Amniotic stem cell (primary cell): ENCODE measurements around the gene IQCK.
A peak's percentile ranks its signal among the peaks of the same experiment; 100 is the strongest.

Experiments
- DNase-seq: peaks from one replicate; lab custom pipeline; 2025; lab: John Stamatoyannopoulos, UW

IQCK gene

DNA sequence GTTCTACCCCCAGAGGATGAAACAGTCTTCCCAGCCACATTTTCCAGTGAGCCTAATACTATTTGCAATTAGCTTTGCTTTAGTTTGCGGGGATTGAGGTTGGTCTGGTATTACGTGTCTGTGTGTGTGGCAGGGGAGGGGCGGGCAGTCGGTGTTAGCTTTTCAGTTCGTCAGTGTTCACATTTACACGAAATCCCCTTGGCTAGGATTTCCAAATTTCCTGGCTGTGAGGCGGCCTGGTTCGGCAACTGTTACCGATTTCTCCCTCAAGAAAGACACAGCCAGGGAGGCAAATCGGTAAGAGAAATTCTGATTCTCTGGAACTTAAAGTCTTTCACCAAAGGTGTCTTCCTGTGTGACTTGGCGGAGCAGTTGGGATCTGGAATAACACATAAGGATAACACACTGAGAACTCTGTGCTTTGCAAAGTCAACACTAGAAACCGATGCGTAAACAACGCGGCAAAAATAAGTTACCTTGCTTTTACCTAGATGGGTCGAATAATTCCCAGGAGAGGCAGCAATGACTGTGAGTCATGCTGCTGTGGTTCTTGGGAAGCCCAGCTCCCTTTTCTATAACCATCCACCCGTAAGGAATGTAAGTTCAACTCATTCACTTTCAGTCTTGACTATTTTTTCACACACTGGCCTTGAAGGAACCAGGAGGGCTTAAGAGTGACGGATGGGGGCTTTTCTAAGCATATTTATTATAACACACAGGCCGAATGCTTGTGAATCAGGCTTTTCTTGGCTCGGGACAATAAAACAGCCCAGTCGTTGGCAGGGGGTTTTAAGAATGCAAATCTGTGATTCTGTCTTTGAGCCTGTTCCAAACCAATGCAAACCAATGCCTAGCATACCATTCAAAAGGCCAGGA lies 142.3 kb downstream of the IQCK start:
- DNase-seq = peak; percentile 48

GRCh38 chr16:19861133-19861532 lies 143.1 kb downstream of the IQCK start:
- no peak for DNase-seq

- DNase-seq = no peak
Observed at GRCh38 chr16:19861811-19862327, 143.8 kb downstream of the IQCK start.

GRCh38 chr16:19863990-19864389 lies 145.9 kb downstream of the IQCK start:
- no peak for DNase-seq

DNA sequence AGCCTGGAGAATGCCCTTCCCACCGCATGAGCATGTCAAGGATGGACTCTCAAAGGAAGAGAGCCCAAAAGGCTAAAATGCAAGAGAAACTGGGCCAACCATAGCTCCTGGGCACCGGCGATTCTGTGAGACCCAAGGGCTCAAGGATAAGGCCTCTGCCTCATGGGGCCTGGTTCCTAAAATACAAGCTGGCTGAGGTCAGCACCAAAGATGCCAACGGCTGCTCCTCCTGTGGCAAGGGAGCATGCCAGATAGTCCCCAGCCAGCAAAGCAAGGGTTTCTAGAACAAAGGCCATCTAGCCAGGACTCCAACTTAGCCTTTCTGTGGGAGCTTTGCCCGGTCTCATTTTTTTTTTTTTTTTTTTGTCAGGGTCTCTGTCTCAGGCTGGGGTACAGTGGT lies 146.5 kb downstream of the IQCK start:
- DNase-seq = no peak

DNA sequence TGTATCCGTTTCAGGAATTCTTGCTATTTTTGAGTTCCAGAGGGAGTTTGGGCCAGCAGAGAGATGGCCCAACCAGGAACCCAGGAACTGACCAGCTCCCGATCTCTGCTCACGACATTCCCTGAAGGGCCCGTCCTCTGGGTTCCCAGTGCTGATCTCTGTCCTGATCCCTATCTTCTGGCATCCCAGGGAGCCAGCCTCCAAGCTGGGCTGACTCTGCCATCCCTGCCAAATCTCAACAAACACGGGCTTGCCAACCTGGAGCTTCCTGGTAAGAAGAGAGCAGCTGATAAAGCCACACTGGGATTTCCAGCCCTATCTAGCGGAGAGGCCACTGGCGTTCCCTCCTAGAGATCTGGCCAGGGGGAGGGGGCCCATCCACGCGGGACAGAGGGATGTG lies 150.3 kb downstream of the IQCK start:
- no peak for DNase-seq

DNA sequence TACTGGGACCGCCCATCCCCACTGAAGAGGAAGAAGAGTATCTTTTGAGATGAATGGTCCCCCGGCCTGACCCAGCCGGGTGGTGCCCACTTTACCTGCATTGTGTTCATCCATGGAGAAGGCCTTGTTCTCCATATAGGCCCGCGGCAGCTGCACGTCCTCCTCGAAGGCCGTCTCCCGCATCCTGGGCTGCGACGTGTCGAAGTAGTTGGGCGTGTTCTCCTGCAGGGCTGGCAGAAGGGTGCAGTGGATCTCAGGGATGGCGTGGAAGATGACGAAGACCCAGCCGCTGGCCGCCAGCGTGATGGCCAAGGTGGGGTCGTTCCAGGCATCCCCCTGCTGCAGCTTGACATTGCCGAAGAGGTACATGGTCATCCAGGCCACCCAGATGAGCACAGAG lies 153.7 kb downstream of the IQCK start:
- no peak for DNase-seq

- no peak for DNase-seq
Observed at GRCh38 chr16:19872179-19872863, 154.2 kb downstream of the IQCK start.

DNA sequence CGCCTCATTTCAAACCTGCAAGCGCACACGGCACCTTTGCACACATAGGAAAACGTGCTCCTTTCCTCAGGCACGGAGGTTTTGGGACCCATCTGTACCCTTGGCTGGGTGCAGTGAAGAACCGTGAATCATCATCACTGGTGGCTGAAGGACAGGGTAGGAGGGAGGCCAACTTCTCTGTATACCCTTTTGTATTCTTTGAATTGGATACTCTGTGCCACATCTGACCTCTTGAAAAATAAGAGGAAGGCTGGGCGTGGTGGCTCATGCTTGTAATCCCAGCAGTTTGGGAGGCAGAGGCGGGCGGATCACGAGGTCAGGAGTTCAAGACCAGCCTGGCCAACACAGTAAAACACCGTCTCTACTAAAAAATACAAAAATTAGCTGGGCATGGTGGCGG lies 154.9 kb downstream of the IQCK start:
- no peak for DNase-seq

DNA sequence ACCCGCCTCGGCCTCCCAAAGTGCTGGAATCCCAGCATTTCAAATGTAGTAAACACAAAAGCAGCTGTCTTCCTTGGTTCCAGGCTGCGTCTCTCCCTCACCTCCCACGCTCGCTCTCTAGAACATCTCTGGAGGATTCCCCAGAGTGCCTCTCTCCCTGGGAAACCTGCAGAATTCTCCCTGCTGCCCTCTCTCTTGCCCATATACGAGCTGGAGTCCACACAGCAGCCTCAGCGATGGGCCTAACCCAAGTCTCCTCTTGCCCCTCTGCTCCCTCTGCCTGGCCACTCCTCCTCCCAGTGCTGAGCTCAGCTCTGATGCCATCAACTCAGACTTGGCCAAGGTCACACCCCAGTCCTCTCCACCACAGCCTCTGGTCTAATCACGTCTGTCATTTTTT lies 156.0 kb downstream of the IQCK start:
- no peak for DNase-seq

- DNase-seq = no peak
Observed at GRCh38 chr16:19874851-19875546, 156.9 kb downstream of the IQCK start.

DNA sequence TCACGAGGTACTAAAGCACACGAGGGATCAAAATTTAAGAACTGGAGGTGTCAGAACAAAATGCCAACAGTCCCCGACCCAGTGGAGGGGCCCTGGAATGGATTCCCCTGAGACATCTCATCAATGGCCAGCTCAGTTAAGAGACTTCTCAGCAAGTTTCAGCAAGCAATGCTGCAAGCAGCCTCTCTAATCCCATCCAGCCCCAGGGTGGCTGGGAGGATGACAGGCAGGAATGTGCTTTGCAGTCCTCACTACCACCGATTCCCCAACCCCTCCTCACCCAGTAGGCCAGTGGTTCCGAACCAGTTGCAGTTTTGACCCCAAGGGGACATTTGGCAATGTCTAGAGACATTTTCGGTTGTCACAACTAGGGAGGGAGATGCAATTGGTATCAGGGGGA lies 157.8 kb downstream of the IQCK start:
- DNase-seq = no peak

DNA sequence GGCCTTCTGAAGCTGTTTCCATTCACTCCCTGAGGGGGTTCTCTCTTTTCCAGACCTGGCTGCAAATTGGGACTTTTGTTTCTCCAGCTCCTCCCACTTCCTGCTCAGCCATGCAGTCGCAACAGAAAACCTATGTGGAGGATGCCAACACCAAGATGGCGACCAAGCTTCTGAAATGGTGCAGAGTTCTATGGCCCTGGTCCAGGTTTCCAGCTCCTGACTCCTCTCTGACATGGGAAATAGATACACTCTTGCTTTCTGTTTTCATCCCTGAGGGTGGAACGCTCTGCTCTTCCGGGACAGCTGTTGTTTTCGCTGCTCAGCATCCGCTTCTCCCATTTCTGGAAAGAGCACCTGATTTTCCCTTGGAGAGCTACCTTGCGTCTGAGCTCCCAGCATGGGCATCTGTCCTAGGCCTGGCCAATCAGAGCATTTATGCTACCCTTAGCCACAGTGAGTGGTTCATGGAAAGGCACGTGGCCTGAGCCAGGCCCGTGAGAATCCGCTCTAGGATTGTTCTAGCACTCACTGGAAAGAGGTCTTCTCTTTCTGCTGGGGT lies 158.5 kb downstream of the IQCK start:
- DNase-seq = no peak

GRCh38 chr16:19878757-19879156 lies 160.7 kb downstream of the IQCK start:
- no peak for DNase-seq

DNA sequence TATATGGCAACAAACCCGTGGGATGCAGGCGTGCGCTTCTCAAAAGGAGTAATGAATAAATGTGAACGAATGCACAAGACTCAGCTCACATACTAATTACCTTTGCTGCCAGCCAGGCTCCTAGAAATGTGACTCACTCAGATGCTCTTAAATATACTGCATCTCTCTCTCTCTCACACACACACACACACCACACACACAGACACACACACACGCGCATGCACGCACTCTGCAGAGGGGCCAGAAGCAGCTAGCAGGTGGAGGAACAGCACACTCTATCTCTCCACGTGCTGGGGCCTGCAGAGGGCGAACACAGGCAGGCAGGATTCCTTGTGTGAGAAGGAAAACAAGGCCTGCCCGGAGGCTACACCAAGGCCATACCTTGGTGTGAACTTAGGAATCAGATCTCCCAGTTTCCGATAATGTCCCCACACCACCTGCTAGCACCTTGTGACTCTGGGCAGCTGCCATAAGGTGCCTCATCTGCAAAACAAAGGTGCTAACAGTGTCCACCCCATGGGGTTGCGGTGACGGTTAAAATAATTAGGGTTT lies 161.2 kb downstream of the IQCK start:
- no peak for DNase-seq

DNA sequence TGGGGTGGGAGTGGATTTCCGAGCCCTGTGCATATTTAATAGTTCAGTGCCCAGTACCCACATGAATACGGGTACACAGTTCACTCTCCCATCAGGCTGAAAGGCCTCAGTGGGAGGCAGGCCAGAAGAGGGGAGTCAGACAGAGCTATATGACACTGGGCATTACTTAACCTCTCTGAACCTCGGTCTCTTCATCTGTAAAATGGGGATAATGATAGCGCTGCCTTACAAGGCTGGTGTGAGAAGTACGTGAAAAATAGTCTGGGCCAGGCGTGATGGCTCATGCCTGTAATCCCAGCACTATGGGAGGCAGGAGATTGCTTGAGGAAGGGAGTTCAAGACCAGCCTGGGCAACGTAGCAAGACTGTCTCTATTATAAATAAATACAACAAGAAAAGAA lies 163.0 kb downstream of the IQCK start:
- DNase-seq = no peak

GRCh38 chr16:19881783-19882182 lies 163.7 kb downstream of the IQCK start:
- DNase-seq = no peak

DNA sequence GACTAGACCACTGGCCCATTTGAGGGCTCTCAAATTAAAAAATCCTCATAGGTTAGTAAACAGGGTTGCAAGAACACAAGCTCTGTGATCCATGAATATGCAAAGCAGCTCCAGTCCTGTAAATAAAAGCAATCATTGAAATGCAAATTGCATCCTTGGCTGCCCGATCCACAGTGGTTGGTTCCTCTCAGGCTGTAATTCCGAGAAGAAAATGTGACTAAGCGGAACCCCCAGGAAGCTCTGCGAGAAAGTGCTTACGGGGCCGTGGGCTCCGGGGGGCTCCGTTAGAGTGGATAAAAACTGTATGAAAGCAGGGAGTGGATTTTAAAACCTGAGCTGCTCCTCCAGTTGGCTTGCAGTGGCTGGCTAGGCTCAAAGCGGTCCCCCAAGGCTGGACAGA lies 164.1 kb downstream of the IQCK start:
- no peak for DNase-seq

GRCh38 chr16:19882646-19883045 lies 164.6 kb downstream of the IQCK start:
- no peak for DNase-seq

GRCh38 chr16:19883296-19883965 lies 165.4 kb downstream of the IQCK start:
- DNase-seq = no peak

GRCh38 chr16:19883966-19884485 lies 166.0 kb downstream of the IQCK start:
- DNase-seq = no peak
